Measurements from ENCODE around the gene HK1.

- no peak for TF ChIP-seq CTCF (IDR thresholded peaks at IDR 0.05)
- no peak for TF ChIP-seq CREB1 (CRISPR knock-in tag; IDR thresholded peaks at IDR 0.05)
- no peak for TF ChIP-seq NR2C2 (CRISPR knock-in tag; IDR thresholded peaks at IDR 0.05)
- no peak for TF ChIP-seq MXD4 (CRISPR knock-in tag; IDR thresholded peaks at IDR 0.05; ENCODE audit: borderline replicate concordance)
- TF ChIP-seq, protein P1, sequence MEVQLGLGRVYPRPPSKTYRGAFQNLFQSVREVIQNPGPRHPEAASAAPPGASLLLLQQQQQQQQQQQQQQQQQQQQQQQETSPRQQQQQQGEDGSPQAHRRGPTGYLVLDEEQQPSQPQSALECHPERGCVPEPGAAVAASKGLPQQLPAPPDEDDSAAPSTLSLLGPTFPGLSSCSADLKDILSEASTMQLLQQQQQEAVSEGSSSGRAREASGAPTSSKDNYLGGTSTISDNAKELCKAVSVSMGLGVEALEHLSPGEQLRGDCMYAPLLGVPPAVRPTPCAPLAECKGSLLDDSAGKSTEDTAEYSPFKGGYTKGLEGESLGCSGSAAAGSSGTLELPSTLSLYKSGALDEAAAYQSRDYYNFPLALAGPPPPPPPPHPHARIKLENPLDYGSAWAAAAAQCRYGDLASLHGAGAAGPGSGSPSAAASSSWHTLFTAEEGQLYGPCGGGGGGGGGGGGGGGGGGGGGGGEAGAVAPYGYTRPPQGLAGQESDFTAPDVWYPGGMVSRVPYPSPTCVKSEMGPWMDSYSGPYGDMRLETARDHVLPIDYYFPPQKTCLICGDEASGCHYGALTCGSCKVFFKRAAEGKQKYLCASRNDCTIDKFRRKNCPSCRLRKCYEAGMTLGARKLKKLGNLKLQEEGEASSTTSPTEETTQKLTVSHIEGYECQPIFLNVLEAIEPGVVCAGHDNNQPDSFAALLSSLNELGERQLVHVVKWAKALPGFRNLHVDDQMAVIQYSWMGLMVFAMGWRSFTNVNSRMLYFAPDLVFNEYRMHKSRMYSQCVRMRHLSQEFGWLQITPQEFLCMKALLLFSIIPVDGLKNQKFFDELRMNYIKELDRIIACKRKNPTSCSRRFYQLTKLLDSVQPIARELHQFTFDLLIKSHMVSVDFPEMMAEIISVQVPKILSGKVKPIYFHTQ (CRISPR knock-in tag; IDR thresholded peaks at IDR 0.05): no peak
- TF ChIP-seq FOXP1 (CRISPR knock-in tag; IDR thresholded peaks at IDR 0.05; ENCODE audit: borderline replicate concordance): no peak
- TF ChIP-seq SP1 (CRISPR knock-in tag; conservative IDR thresholded peaks at IDR 0.05): no peak
- TF ChIP-seq TP53 (CRISPR knock-in tag; IDR thresholded peaks at IDR 0.05): no peak
- TF ChIP-seq ESRRA (CRISPR knock-in tag; IDR thresholded peaks at IDR 0.05; ENCODE audit: borderline replicate concordance): no peak
- no peak for TF ChIP-seq NFYB (CRISPR knock-in tag; conservative IDR thresholded peaks at IDR 0.05; ENCODE audit: low read depth)
Observed at GRCh38 chr10:69413221-69413865, 135.0 kb downstream of the HK1 start.
